CD8-positive, alpha-beta memory T cell (primary cell): ENCODE measurements around the gene ELANE. TPM values are rescaled to one million over a fixed set of nuclear protein-coding genes. Genes with fewer than 3 reads are reported as not detected.

Source experiments
- CTCF ChIA-PET: fragments of 350-600 bp; sonication (Branson Sonifier 250); formaldehyde crosslinking; loops from one replicate; lab custom pipeline; 2021; ENCODE audit warnings: antibody characterized with exemption; lab: Charles Lee
- POLR2A ChIA-PET: fragments of 350-600 bp; sonication (Branson Sonifier 250); formaldehyde crosslinking; loops from one replicate; lab custom pipeline; 2021; ENCODE audit warnings: antibody characterized with exemption; lab: Charles Lee
- DNase-seq, 5 donors: peaks; one replicate each; pipeline versions ENCODE4 v3.0.0 to v3.0.0-alpha.2; 2020 to 2022; ENCODE audit warnings: mixed read lengths in 1 of 5
- H3K27ac ChIP-seq: one replicate; pipeline ENCODE4 v1.7.0; 2013; ENCODE audit warnings: low read depth, mild to moderate bottlenecking, low read length, moderate library complexity
- H3K27me3 ChIP-seq: 2 replicates; pipeline ENCODE4 v1.7.0; 2013; ENCODE audit warnings: low read length, mild to moderate bottlenecking; ENCODE audit not compliant: insufficient read depth, poor library complexity, severe bottlenecking
- H3K36me3 ChIP-seq: 2 replicates; pipeline ENCODE4 v1.7.0; 2013; ENCODE audit warnings: mild to moderate bottlenecking, low read length, moderate library complexity; ENCODE audit not compliant: insufficient read depth
- H3K4me1 ChIP-seq: 2 replicates; pipeline ENCODE4 v1.7.0; 2013; ENCODE audit warnings: mild to moderate bottlenecking, low read length, moderate library complexity; ENCODE audit not compliant: insufficient read depth
- H3K4me3 ChIP-seq: 2 replicates; pipeline ENCODE4 v1.7.0; 2013; ENCODE audit warnings: mild to moderate bottlenecking, low read length
- H3K9me3 ChIP-seq: 2 replicates; pipeline ENCODE4 v1.7.0; 2013; ENCODE audit warnings: mild to moderate bottlenecking, low read length
- H3K27ac Mint-ChIP-seq, 8 donors: one replicate each; pipeline ENCODE4 v1.8.0; 2020 to 2021; ENCODE audit warnings: mixed read lengths in 8 of 8, mild to moderate bottlenecking in 6 of 8, inconsistent platforms in 3 of 8, moderate library complexity in 3 of 8
- H3K27me3 Mint-ChIP-seq, 2 donors: one replicate each; pipeline ENCODE4 v1.8.0; 2020 to 2021; ENCODE audit warnings: mixed read lengths in 2 of 2, mild to moderate bottlenecking in 1 of 2, moderate library complexity in 1 of 2
- H3K36me3 Mint-ChIP-seq, 3 donors: one replicate each; pipeline ENCODE4 v1.8.0; 2020 to 2021; ENCODE audit warnings: mixed read lengths in 3 of 3, inconsistent platforms in 1 of 3, mild to moderate bottlenecking in 1 of 3
- H3K4me1 Mint-ChIP-seq, 3 donors: one replicate each; pipeline ENCODE4 v1.8.0; 2020 to 2021; ENCODE audit warnings: mixed read lengths in 3 of 3, inconsistent platforms in 1 of 3, mild to moderate bottlenecking in 1 of 3
- H3K4me3 Mint-ChIP-seq, 7 donors: one replicate each; pipeline ENCODE4 v1.8.0; 2020 to 2021; ENCODE audit warnings: mixed read lengths in 7 of 7, mild to moderate bottlenecking in 6 of 7, moderate library complexity in 4 of 7, inconsistent platforms in 2 of 7
- H3K9me3 Mint-ChIP-seq, 5 donors: one replicate each; pipeline ENCODE4 v1.8.0; 2020 to 2022; ENCODE audit warnings: mixed read lengths in 5 of 5, mild to moderate bottlenecking in 3 of 5, moderate library complexity in 2 of 5, inconsistent platforms in 1 of 5
- polyA plus RNA-seq: library from polyadenylated mRNA; unstranded; fragments of 300-500 nt; fragmentation: Illumina TruSeq; gene quantifications from one replicate; pipeline ENCODE4 v1.2.3, GENCODE V29; 2021
- total RNA-seq, 2 experiments: library from RNA; stranded (reverse); gene quantifications; one replicate each; pipeline ENCODE4 v1.2.3, GENCODE V29; 2021

Gene ELANE
- total and polyA plus RNA-seq, 3 experiments from 2014 or later: not detected

DNA sequence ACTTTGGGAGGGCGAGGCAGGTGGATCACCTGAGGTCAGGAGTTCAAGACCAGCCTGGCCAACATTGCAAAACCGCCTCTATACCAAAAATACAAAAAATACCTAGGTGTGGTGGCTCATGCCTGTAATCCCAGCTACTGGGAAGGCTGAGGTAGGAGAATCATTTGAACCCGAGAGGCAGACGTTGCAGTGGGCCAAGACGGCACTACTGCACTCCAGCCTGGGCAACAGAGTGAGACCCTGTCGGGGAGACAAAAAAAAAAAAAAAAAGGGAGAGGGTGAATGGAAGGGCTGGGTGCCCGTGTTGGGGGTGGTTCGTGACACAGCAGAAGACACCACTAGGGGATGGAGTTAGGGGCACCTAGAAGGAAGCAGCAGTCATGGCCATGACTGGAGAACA, 18.2 kb downstream of the ELANE start:
- Histone ChIP-seq H3K4me3 (no peak overlapping the region), H3K4me1 (peaks cover 13% of the 10 kb centered on the region), H3K36me3 (peaks cover 8% of the 10 kb centered on the region), H3K9me3 (no peaks in the 10 kb centered on the region), H3K27me3 (no peaks in the 10 kb centered on the region), H3K27ac (no peak overlapping the region)
- ChIA-PET CTCF (interaction anchor here (1.2 kb wide), 1 partner anchor 114 kb away, joined by 3 read pairs; the partner anchor contains the start of gene WDR18), POLR2A (no interaction called here)
- peaks cover 0 to 5% of the 10 kb centered on the region in 2 donors for H3K27me3 Mint-ChIP-seq
- H3K9me3 Mint-ChIP-seq: no peaks in the 10 kb centered on the region
- peaks cover 0 to 34% (median 4%) of the 10 kb centered on the region in 3 donors for H3K36me3 Mint-ChIP-seq
- H3K27ac Mint-ChIP-seq: peak overlapping the region in 3 of 8 donors; percentile 38 to 64 (median 63)
- peaks cover 10 to 17% (median 16%) of the 10 kb centered on the region in 3 donors for H3K4me1 Mint-ChIP-seq
- DNase-seq: no peak
- peak overlapping the region in 2 of 7 donors; percentile 42 to 58 for H3K4me3 Mint-ChIP-seq

DNA sequence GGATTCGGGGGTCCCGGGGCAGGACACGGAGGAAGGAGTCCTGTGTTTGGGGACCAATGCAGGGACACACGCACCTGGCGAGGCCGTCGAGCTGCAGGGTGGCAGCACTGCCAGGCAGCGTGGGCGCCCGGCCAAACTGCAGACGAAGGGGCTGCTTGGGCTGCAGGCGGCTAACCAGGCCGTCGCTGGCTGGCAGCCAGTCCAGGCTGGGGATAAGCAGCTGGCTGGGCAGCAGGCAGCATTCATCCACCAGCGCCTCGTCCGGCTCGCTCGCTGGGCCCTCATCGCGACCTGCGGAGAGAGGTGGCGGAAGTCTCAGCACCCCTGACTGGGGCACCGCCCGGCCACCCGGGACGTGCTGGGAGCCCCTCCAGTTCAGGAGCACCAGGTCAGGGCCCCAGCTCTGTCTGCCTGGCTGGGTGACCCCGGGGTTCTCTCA, 18.9 kb downstream of the ELANE start:
- no peaks in the 10 kb centered on the region for H3K27me3 ChIP-seq
- POLR2A ChIA-PET: no interaction called here
- no peak overlapping the region for H3K27ac ChIP-seq
- H3K36me3 ChIP-seq: peaks cover 8% of the 10 kb centered on the region
- no peaks in the 10 kb centered on the region for H3K9me3 ChIP-seq
- H3K27ac Mint-ChIP-seq: peak overlapping the region in 1 of 8 donors; percentile 64
- H3K9me3 Mint-ChIP-seq: no peaks in the 10 kb centered on the region
- peaks cover 13% of the 10 kb centered on the region for H3K4me1 ChIP-seq
- H3K36me3 Mint-ChIP-seq: peaks cover 0 to 36% (median 4%) of the 10 kb centered on the region in 3 donors
- H3K27me3 Mint-ChIP-seq: peaks cover 0 to 5% of the 10 kb centered on the region in 2 donors
- H3K4me1 Mint-ChIP-seq: peaks cover 10 to 15% (median 14%) of the 10 kb centered on the region in 3 donors
- no peak for DNase-seq
- no peak overlapping the region for H3K4me3 ChIP-seq
- CTCF ChIA-PET: interaction anchor here (1.6 kb wide), 1 partner anchor 45 kb away, joined by 5 read pairs; no protein-coding TSS in a partner anchor
- H3K4me3 Mint-ChIP-seq: no peak overlapping the region

DNA sequence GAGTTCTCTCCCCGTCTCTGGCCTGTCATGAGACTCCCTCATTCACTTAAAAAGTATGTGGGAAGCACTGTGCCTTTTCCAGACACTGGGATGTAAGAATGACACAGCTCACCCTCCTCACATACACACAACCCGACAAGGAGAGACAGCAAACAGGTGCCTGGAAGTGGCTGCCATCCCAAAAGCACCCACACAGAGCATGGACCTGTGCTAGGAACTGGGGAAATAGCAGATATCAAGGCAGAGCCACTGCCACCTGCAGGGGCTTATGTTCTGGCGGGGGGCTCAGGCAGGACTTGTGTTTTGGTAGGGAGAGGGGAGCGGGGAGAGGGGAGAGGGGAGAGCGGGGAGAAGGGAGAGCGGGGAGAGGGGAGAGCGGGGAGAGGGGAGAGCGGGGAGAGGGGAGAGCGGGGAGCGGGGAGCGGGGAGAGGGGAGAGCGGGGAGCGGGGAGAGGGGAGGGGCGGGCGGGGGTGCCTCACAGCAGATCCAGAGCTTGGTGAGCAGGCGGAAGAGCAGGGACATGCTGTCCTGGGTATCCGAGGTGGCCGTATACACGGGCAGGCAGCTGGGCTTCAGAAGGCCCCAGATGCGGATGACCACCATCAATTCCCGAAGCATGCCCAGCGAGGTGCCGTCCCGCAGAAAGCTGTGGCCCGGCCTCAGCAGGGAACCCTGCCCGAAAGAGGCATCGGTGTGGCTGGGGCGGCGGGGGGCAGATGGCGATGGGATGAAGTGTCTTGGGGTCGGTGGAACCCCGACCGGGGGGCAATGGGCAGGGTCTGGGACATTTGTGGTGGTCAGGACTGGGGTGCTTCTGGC, 19.6 kb downstream of the ELANE start:
- Mint-ChIP-seq H3K36me3 (peaks cover 0 to 42% (median 4%) of the 10 kb centered on the region in 3 donors), H3K27ac (peak overlapping the region; percentile 54 to 98 (median 88)), H3K9me3 (no peaks in the 10 kb centered on the region), H3K4me3 (peak overlapping the region; percentile 8 to 88 (median 79)), H3K27me3 (peaks cover 0 to 5% of the 10 kb centered on the region in 2 donors), H3K4me1 (peaks cover 10 to 15% (median 14%) of the 10 kb centered on the region in 3 donors)
- peak overlapping the region; percentile 57 for H3K27ac ChIP-seq
- peaks cover 13% of the 10 kb centered on the region for H3K4me1 ChIP-seq
- POLR2A ChIA-PET: interaction anchor here (1.0 to 1.8 kb wide), 4 partner anchors 8 to 37 kb away, joined by 3 to 9 read pairs (median 5); partner anchors contain the start of genes MED16 and RNU6-9
- no peaks in the 10 kb centered on the region for H3K27me3 ChIP-seq
- H3K4me3 ChIP-seq: no peak overlapping the region
- peaks cover 8% of the 10 kb centered on the region for H3K36me3 ChIP-seq
- DNase-seq: peak in 2 of 5 donors; percentile 26 to 35
- no peaks in the 10 kb centered on the region for H3K9me3 ChIP-seq
- CTCF ChIA-PET: interaction anchor here (1.4 to 1.6 kb wide), 3 partner anchors 8 to 112 kb away, joined by 4 to 7 read pairs (median 5); partner anchors contain the start of gene WDR18

DNA sequence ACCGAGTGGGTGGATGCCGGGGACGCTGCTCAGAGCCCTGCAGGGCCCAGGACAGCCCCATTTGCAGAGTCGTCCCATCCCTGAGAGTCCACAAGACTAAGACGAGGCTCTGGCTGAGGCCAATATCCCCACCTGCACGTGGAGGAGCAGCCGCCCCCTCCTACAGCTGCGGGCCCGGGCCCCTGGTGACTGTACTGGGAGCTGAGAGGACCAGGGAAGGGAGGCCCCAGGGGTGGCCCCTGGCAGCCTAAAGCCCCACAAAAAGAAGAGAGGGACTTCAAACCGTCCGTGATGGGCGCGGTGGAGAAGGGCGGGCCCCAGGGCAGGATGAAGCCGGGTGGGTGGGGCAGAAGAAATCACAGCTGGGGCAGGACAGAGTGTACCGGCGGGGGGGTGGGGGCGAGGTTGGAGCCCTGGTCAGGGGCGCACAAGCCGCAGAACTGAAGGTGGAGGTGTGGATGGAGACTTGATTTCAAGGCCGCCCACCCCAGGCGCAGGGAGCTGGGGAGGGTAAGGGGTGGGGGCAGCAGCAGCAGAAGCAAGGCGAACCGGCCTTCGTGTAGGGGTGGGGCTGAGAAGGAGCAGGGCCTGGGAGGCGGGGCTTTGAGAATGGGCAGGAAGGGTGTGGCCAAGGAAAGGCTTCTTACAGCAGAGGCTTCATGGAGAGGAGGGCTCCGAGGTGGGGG, 20.3 kb downstream of the ELANE start:
- ChIA-PET POLR2A (interaction anchor here (0.6 to 1.8 kb wide), 5 partner anchors 8 to 156 kb away, joined by 3 to 9 read pairs (median 5); partner anchors contain the start of genes MED16 and RNU6-9), CTCF (interaction anchor here (1.4 to 1.6 kb wide), 3 partner anchors 9 to 111 kb away, joined by 4 to 7 read pairs (median 5); partner anchors contain the start of gene WDR18)
- Mint-ChIP-seq H3K4me1 (peaks cover 10 to 14% (median 14%) of the 10 kb centered on the region in 3 donors), H3K4me3 (peak overlapping the region; percentile 78 to 91 (median 84)), H3K36me3 (peaks cover 0 to 43% (median 4%) of the 10 kb centered on the region in 3 donors), H3K9me3 (no peaks in the 10 kb centered on the region), H3K27ac (peak overlapping the region in 7 of 8 donors; percentile 82 to 98 (median 91)), H3K27me3 (peaks cover 0 to 5% of the 10 kb centered on the region in 2 donors)
- H3K4me3 ChIP-seq: no peak overlapping the region
- H3K36me3 ChIP-seq: peaks cover 8% of the 10 kb centered on the region
- H3K4me1 ChIP-seq: peaks cover 13% of the 10 kb centered on the region
- peak overlapping the region; percentile 57 for H3K27ac ChIP-seq
- H3K9me3 ChIP-seq: no peaks in the 10 kb centered on the region
- DNase-seq: peak; percentile 79 to 89 (median 85)
- H3K27me3 ChIP-seq: no peaks in the 10 kb centered on the region

DNA sequence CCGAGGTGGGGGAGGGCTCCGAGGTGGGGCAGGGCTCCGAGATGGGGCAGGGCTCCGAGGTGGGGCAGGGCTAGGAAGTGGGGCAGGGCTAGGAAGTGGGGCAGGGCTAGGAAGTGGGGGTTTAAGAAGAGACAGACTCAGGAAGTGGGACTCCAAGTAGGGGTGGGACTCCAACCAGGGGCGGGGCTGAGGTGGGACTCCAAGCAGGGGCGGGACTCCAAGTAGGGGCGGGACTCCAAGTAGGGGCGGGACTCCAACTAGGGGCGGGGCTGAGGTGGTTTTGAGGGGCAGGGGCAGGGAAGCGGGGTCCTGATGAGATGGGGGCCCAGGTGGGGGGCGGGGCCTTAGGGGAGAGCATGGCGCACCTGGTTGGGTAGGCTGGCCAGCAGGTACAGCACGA, 21.0 kb downstream of the ELANE start:
- no peak overlapping the region for H3K4me3 ChIP-seq
- Mint-ChIP-seq H3K27ac (peak overlapping the region in 3 of 8 donors; percentile 73 to 98 (median 87)), H3K27me3 (peaks cover 0 to 5% of the 10 kb centered on the region in 2 donors), H3K9me3 (no peaks in the 10 kb centered on the region), H3K4me1 (peaks cover 10 to 14% (median 12%) of the 10 kb centered on the region in 3 donors), H3K36me3 (peaks cover 0 to 39% (median 2%) of the 10 kb centered on the region in 3 donors), H3K4me3 (peak overlapping the region; percentile 41 to 88 (median 66))
- H3K36me3 ChIP-seq: peaks cover 8% of the 10 kb centered on the region
- DNase-seq: peak; percentile 64 to 88 (median 80)
- ChIA-PET CTCF (interaction anchor here (1.4 to 1.5 kb wide), 2 partner anchors 9 to 111 kb away, joined by 4 to 7 read pairs; partner anchors contain the start of gene WDR18), POLR2A (interaction anchor here (0.6 to 1.8 kb wide), 5 partner anchors 9 to 155 kb away, joined by 3 to 9 read pairs (median 5); partner anchors contain the start of genes MED16 and RNU6-9)
- H3K4me1 ChIP-seq: peaks cover 13% of the 10 kb centered on the region
- H3K27me3 ChIP-seq: no peaks in the 10 kb centered on the region
- no peak overlapping the region for H3K27ac ChIP-seq
- no peaks in the 10 kb centered on the region for H3K9me3 ChIP-seq

DNA sequence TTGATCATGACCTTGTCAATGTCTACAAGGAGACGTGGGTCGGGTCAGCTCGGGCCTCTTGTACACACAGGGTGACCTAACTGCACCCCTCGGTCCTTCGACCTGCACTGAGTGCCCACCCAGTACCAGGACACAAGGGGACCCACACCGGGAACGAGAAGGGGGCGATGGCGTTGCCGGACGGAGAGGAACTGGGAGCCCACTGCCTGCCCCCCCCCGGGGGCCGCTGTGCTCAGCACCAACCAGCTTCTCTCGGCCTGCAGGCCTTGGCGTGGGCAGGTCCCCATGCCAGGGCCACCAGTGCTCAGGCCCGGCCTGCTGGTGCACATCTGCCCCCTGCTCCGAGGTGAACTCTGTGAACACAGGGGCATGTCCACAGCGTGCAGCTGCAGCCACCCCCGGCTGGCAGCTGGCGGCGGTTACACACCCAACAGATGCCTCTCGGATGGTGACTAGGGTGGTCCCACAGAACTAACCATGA, 21.5 kb downstream of the ELANE start:
- H3K4me1 Mint-ChIP-seq: peaks cover 10 to 14% (median 12%) of the 10 kb centered on the region in 3 donors
- H3K27ac Mint-ChIP-seq: no peak overlapping the region
- no peak overlapping the region for H3K4me3 Mint-ChIP-seq
- ChIA-PET CTCF (interaction anchor here (1.4 kb wide), 1 partner anchor 110 kb away, joined by 4 read pairs; the partner anchor contains the start of gene WDR18), POLR2A (no interaction called here)
- DNase-seq: no peak
- Histone ChIP-seq H3K4me1 (peaks cover 13% of the 10 kb centered on the region), H3K36me3 (peaks cover 8% of the 10 kb centered on the region), H3K4me3 (no peak overlapping the region), H3K27ac (no peak overlapping the region), H3K27me3 (no peaks in the 10 kb centered on the region), H3K9me3 (no peaks in the 10 kb centered on the region)
- H3K27me3 Mint-ChIP-seq: peaks cover 0 to 5% of the 10 kb centered on the region in 2 donors
- no peaks in the 10 kb centered on the region for H3K9me3 Mint-ChIP-seq
- H3K36me3 Mint-ChIP-seq: peaks cover 0 to 36% (median 2%) of the 10 kb centered on the region in 3 donors

DNA sequence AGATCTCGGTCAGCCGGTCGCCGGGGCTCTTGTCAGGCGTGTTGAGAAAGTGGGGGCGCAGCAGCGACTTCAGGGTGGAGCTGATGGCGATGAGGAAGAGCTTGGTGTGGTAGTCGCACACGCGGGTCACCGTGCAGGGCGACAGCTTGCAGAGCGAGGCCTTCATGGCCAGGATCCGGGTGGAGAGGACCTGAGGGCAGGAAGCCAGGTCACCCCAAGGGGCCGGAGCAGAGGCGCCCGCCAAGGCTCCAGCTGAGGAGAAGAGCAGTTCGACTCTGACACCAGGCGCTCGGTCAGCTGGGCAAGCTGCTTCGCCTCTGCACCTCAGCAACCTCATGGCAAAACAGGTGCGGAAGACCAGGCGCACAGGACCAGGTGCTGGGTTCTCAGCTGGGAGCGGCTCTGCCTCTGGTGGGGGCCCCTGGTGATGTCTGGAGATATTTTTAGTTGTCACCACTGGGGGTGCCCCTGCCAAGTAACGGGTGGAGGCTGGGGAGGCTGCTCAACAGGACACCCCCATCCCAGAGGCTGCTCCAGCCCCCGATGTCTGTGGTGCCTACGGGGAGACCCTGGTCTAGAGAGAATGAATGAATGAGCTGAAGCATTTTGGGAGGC, 23.3 kb downstream of the ELANE start:
- no peaks in the 10 kb centered on the region for H3K27me3 ChIP-seq
- Mint-ChIP-seq H3K4me3 (no peak overlapping the region), H3K27ac (no peak overlapping the region)

More for the DNA sequence above, 23.3 kb downstream of the ELANE start:
- Mint-ChIP-seq H3K4me1 (peaks cover 6 to 18% (median 12%) of the 10 kb centered on the region in 3 donors), H3K36me3 (peaks cover 0 to 28% (median under 1%) of the 10 kb centered on the region in 3 donors), H3K9me3 (no peaks in the 10 kb centered on the region), H3K27me3 (peaks cover 0 to 3% of the 10 kb centered on the region in 2 donors)
- H3K27ac ChIP-seq: no peak overlapping the region
- no peaks in the 10 kb centered on the region for H3K9me3 ChIP-seq
- DNase-seq: no peak
- H3K4me3 ChIP-seq: no peak overlapping the region
- H3K36me3 ChIP-seq: peaks cover 6% of the 10 kb centered on the region
- POLR2A ChIA-PET: interaction anchor here (0.8 to 1.0 kb wide), 2 partner anchors 12 to 18 kb away, joined by 3 read pairs; partner anchors contain the start of genes MED16 and RNU6-9
- H3K4me1 ChIP-seq: peaks cover 13% of the 10 kb centered on the region
- CTCF ChIA-PET: interaction anchor here (1.2 to 2.1 kb wide), 3 partner anchors 10 to 33 kb away, joined by 3 to 12 read pairs (median 8); no protein-coding TSS in a partner anchor
